GM12892 (cell line): ENCODE results near the gene JAKMIP2.
"Not testable (repeated sequence)": the region's sequence is repeated elsewhere in the genome, so short reads cannot be mapped to it uniquely, and the experiment has no call there.

Experiments
- DNase-seq: peaks from one replicate; pipeline ENCODE4 v3.0.0; 2011; ENCODE audit not compliant: insufficient read length
- FAIRE-seq: peaks from 2 replicates; lab custom pipeline; 2011; peaks lifted over from hg19 to GRCh38; lab: Jason Lieb, UNC
- POLR2A ChIP-seq: IDR thresholded peaks from 2 replicates; pipeline ENCODE4 v1.6.1; 2011; ENCODE audit warnings: low read depth, low read length, control low read depth
- POLR2AphosphoS5 ChIP-seq: IDR thresholded peaks from 2 replicates; pipeline ENCODE4 v1.6.1; 2011; ENCODE audit warnings: low read depth, low read length, control low read depth
- TAF1 ChIP-seq: IDR thresholded peaks from 2 replicates; pipeline ENCODE4 v1.6.1; 2011; ENCODE audit warnings: low read depth, mild to moderate bottlenecking, control low read depth, low read length, borderline replicate concordance

The JAKMIP2 gene

GRCh38 chr5:147610798-147611197, 171.7 kb downstream of the JAKMIP2 start:
- no peak for DNase-seq
- FAIRE-seq = no peak
- TF ChIP-seq POLR2A = no peak
- TF ChIP-seq POLR2AphosphoS5 = no peak
- no peak for TF ChIP-seq TAF1

GRCh38 chr5:147601652-147602051, 180.9 kb downstream of the JAKMIP2 start:
- no peak for DNase-seq

GRCh38 chr5:147591120-147591519, 191.4 kb downstream of the JAKMIP2 start:
- DNase-seq (no peak), FAIRE-seq (no peak)
- TF ChIP-seq POLR2AphosphoS5 (no peak), POLR2A (no peak), TAF1 (no peak)

More at GRCh38 chr5:147601652-147602051, 180.9 kb downstream of the JAKMIP2 start:
- FAIRE-seq = no peak
- TF ChIP-seq POLR2A (no peak), POLR2AphosphoS5 (no peak), TAF1 (no peak)

DNA sequence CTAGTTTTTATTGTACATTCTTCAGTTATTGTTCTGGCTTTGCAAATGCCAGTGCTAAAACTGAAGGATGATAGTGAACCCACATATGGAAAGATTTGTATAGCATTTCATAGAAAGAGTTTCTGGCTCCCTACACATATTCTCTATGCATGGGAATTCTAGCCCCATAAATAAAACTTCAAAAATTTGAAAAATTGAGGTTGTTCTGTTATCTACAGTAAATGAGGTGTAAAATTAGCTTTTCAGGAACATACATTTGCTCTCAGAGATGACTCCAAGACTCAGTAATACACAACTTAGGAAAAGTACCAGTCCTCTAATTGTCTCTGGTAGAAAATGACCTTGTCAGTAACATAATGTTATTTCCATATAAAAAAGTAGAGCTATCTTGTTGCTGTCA, 192.4 kb downstream of the JAKMIP2 start:
- FAIRE-seq = no peak
- no peak for DNase-seq
- TF ChIP-seq POLR2A = no peak
- TF ChIP-seq TAF1 = no peak

DNA sequence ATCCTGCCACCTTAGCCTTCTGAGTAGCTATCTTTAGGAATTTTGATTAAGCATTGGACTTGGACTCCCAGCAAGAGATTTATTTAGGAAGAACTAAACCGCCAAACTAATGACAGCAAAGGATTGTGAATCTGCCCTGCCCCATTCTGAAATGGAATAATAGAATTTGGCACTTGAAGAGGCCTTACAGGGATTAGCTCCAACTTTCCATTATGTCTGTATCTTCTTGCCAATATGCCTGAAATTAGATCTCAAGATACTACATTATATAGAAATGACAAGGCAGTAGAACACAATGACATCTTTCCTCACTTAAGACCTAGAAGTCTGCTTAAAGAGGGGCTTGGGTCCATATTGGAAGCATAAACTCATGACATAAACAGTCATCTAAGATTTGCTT, 195.7 kb downstream of the JAKMIP2 start:
- TF ChIP-seq POLR2A (no peak), TAF1 (no peak), POLR2AphosphoS5 (no peak)
- FAIRE-seq = no peak
- DNase-seq = no peak

GRCh38 chr5:147586221-147586620, 196.3 kb downstream of the JAKMIP2 start:
- FAIRE-seq (no peak), DNase-seq (no peak)
- TF ChIP-seq TAF1 (no peak), POLR2AphosphoS5 (no peak), POLR2A (no peak)

DNA sequence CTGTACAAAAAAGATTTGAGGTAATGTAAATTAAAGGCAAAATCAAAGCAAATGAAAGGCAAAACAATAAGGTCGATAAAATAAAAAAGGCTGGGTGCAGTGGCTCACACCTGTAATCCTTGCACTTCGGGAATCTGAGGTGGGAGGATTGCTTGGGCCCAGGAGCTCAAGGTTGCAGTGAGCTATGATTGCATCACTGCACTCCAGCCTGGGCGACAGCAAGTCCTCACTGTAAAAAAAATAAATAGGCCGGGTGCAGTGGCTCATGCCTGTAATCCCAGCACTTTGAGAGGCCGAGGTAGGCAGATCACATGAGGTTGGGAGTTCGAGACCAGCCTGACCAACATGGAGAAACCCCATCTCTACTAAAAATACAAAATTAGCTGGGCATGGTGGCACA, 200.3 kb downstream of the JAKMIP2 start:
- not testable (repeated sequence) for FAIRE-seq, DNase-seq

GRCh38 chr5:147580418-147580817, 202.1 kb downstream of the JAKMIP2 start:
- DNase-seq, FAIRE-seq: not testable (repeated sequence)

DNA sequence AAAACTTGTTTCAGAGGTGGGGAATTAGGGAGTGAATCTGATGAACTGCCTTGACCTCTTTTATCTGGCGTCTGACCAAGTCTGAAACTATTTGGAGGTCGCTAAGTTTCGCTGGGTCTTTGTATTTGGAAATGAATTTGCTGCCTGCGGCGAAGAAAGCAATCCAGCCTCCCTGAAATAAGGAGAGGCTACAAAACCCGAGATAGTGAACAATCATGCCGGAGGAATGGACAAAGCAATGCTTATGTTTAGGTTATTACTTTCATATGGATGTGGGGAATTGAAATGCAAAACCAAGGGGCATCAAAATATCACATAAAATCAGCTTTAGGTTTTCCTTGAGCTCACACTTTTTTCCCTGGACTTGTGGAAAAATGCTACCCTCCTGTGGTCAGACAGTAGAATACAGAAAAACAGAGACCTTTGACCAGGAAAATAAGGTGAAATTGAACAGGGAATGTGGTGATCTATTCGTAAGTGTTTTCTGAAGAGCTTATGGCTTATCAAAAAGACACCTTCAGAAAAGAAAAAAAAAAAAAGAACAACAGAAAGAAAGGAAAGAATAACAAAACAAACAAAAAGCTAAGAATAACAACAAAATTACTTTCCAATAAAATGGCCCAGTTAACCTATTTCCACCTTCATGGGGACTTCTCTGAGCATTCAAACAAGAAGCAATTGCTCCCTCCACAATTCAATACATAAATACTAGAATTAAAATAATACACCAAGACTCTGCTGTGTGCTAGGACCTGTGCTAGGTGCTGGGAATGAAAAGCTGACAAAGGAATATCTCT, 204.1 kb downstream of the JAKMIP2 start:
- peak; percentile 21 for FAIRE-seq
- TF ChIP-seq POLR2A (no peak), POLR2AphosphoS5 (no peak), TAF1 (no peak)
- no peak for DNase-seq

GRCh38 chr5:147576646-147577535, 205.6 kb downstream of the JAKMIP2 start:
- no peak for FAIRE-seq
- DNase-seq = peak; percentile 5
- no peak for TF ChIP-seq POLR2A
- TF ChIP-seq TAF1 = no peak
- no peak for TF ChIP-seq POLR2AphosphoS5

DNA sequence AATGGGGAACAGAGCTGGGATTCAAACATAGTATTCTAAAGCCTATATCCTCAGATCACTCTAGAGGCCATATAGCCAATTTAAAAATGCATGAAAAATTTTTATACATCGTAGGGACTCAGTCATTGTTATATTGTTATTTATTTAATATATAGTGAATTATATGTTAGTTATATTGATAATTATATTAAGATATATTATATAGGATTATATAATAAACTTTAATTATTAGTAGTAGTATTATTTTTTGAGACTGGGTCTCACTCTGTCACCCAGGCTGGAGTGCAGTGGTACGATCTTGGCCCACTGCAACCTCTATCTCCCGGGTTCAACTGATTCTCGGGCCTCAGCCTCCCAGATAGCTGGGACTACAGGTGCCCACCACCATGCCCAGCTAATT, 206.9 kb downstream of the JAKMIP2 start:
- FAIRE-seq = no peak
- no peak for DNase-seq
- TF ChIP-seq TAF1 (no peak), POLR2A (no peak), POLR2AphosphoS5 (no peak)

DNA sequence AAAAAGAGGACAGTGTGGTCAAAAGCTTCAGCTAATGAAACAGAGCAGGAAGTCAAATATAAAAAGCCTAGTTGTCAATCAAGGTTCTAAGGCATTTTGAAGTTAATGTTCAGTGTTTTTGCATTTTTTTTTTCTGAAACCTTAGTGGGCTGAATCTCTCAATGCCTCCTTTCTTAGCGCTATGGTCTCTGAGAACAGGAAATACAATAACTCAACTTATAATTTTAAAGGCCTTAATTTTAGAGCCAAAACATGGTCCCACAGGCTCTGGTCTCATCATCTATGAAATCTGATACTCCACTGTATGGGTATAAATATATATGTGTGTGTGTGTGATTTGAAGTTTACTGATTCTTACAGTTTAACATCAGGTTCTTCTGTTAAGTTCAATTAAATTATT, 209.3 kb downstream of the JAKMIP2 start:
- FAIRE-seq (no peak), DNase-seq (no peak)
- TF ChIP-seq TAF1 (no peak), POLR2A (no peak), POLR2AphosphoS5 (no peak)

- no peak for DNase-seq
- FAIRE-seq = no peak
- TF ChIP-seq POLR2A = no peak
- no peak for TF ChIP-seq POLR2AphosphoS5
- no peak for TF ChIP-seq TAF1
Measured at GRCh38 chr5:147568710-147569406, 213.7 kb downstream of the JAKMIP2 start.
